ENCODE measurements around the gene RPUSD3.

DNA sequence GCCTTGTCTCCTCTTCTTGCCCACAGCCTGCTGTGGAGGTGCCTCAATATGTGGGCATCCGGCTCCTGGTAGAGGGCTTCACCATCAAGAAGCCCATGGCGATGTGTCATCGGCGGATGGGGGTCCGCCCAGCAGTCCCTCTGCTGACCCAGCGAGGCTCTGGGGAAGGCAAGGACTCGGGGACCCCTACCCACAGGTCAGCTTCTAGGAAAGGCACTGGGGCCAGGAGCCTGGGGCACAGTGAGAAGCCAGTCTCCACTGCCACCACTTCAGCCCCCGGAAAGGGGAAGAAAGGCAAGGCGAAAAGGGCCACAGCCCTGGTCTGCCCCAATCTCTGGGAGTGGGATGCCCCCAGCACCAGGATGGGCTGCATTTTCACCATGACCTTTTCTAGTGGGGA lies 10.7 kb downstream of the RPUSD3 start:
- TF ChIP-seq, protein P1, sequence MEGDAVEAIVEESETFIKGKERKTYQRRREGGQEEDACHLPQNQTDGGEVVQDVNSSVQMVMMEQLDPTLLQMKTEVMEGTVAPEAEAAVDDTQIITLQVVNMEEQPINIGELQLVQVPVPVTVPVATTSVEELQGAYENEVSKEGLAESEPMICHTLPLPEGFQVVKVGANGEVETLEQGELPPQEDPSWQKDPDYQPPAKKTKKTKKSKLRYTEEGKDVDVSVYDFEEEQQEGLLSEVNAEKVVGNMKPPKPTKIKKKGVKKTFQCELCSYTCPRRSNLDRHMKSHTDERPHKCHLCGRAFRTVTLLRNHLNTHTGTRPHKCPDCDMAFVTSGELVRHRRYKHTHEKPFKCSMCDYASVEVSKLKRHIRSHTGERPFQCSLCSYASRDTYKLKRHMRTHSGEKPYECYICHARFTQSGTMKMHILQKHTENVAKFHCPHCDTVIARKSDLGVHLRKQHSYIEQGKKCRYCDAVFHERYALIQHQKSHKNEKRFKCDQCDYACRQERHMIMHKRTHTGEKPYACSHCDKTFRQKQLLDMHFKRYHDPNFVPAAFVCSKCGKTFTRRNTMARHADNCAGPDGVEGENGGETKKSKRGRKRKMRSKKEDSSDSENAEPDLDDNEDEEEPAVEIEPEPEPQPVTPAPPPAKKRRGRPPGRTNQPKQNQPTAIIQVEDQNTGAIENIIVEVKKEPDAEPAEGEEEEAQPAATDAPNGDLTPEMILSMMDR (conservative IDR thresholded peaks at IDR 0.05; ENCODE audit: low read depth, low read length) = no peak
- TF ChIP-seq EZH2 (IDR thresholded peaks at IDR 0.05; ENCODE audit: low read length, unreplicated experiment) (no peak), EZH2phosphoT487 (IDR thresholded peaks at IDR 0.05; ENCODE audit: borderline replicate concordance, low read length) (no peak)

Data from PC-3 (cell line).